Lung (tissue), 12 donors: ENCODE measurements around the gene GALNT9. TPM values are rescaled to one million over a fixed set of nuclear protein-coding genes. Genes with fewer than 3 reads are reported as not detected.

Source experiments
- ATAC-seq: fragments of 200-7000 bp; cut with Tn5 transposase; one replicate; pipeline ENCODE4 v1.9.1; 2020; ENCODE audit warnings: moderate number of reproducible peaks; ENCODE audit not compliant: insufficient read depth, low FRiP score
- DNase-seq, 3 donors: peaks; one replicate each; pipeline ENCODE4 v3.0.0-alpha.2; 2013 to 2017
- H3K27ac ChIP-seq, 2 donors: one replicate each; pipeline ENCODE4 v1.5.1; 2013; ENCODE audit warnings: mild to moderate bottlenecking in 2 of 2, moderate library complexity in 2 of 2, control low read depth in 1 of 2, inconsistent platforms in 1 of 2, low read depth in 1 of 2, low read length in 1 of 2
- H3K27me3 ChIP-seq, 3 donors: one replicate each; pipeline ENCODE4 v1.5.1; 2013; ENCODE audit warnings: low read length in 2 of 3; ENCODE audit not compliant: control insufficient read depth in 3 of 3, insufficient read depth in 3 of 3
- H3K36me3 ChIP-seq, 4 donors: one replicate each; pipeline ENCODE4 v1.5.1; 2013; ENCODE audit warnings: low read length in 4 of 4, mild to moderate bottlenecking in 1 of 4, moderate library complexity in 1 of 4; ENCODE audit not compliant: control insufficient read depth in 4 of 4, insufficient read depth in 4 of 4
- H3K4me1 ChIP-seq, 5 donors: one replicate each; pipeline ENCODE4 v1.5.1; 2013; ENCODE audit warnings: low read length in 5 of 5, mild to moderate bottlenecking in 2 of 5, moderate library complexity in 1 of 5; ENCODE audit not compliant: control insufficient read depth in 5 of 5, insufficient read depth in 5 of 5
- H3K4me3 ChIP-seq: one replicate; pipeline ENCODE4 v1.5.1; 2013; ENCODE audit warnings: mild to moderate bottlenecking, control low read depth, moderate library complexity
- H3K9ac ChIP-seq, 2 donors: one replicate each; pipeline ENCODE4 v1.5.1; 2013; ENCODE audit warnings: low read length in 2 of 2, control low read depth in 1 of 2; ENCODE audit not compliant: insufficient read depth in 1 of 2
- H3K9me3 ChIP-seq, 4 donors: one replicate each; pipeline ENCODE4 v1.5.1; 2013; ENCODE audit warnings: low read length in 3 of 4, mild to moderate bottlenecking in 1 of 4, moderate library complexity in 1 of 4; ENCODE audit not compliant: control insufficient read depth in 4 of 4, insufficient read depth in 3 of 4
- WGBS, 2 donors: extraction: QIAGEN DNeasy Blood & Tissue Kit; methylation state at CpG; one replicate each; pipeline ENCODE4 v1.1.7; 2013; 5-methylcytosine and 5-hydroxymethylcytosine counted together
- polyA plus RNA-seq, 2 donors: library from polyadenylated mRNA; stranded (reverse); fragments of 200-250 nt; gene quantifications; one replicate each; pipeline ENCODE4 v1.2.1, GENCODE V29; 2013
- total RNA-seq, 2 donors: library from RNA; depleted of rRNA in 1 of 2; stranded (reverse); fragments of >200 nt in 1 of 2; gene quantifications; one replicate each; pipeline ENCODE4 v1.2.1, GENCODE V29; 2014 to 2021
- TF ChIP-seq, protein P1 (sequence below): IDR thresholded peaks from 2 replicates; pipeline ENCODE4 v1.5.1; 2012; ENCODE audit warnings: mild to moderate bottlenecking; ENCODE audit errors: control extremely low read depth, extremely low read depth
- donor health status: control.
- donor health status: control.
- donor health status: Bipolar disorder and iron deficiency.
- donor health status: healthy.
- donor health status: DM: yes; HTN: yes; CAD: no.

The GALNT9 gene
- total and polyA plus RNA-seq, 4 donors: 0.13 to 1.7 (median 0.79) TPM

DNA sequence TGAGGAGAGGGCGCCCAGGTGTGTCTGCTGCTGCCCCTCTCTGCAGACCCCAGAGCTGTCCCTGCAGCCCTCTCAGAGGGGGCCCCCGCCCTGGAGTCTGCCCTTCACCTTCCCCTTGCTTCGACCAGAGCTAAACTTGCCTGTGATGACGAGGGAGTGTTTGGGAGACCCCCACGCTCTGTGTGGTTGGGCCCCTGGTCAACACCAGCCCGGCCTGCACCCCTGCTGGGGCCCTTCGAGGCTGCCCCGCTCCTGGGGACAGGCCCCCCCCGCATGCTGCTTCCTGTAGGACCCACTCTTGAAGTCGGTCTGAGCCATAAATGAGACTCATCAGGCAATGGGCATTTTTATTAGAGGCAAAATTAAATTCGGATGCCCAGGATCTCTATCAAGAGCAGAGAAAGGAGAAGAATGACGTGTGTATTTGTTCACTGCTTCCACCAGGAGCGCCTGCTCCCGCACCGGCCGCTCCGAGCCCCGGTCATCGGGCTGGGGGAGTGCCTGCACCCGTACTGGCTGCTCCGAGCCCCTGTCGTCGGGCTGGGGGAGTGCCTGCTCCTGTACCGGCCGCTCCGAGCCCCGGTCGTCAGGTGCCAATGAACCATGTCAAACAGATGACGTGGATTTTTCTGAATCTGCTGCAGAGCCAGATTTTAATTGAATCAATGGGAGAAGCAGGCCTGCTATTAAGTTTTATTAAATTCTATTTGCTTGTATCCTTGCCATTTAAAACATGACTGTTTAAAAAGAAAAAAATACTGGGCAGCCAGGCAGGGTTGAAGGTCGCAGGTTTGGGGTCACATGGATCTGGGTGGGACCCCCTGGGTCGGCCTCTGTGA, 137.5 kb downstream of the GALNT9 start:
- H3K9ac ChIP-seq: no peak overlapping the region
- H3K4me1 ChIP-seq: peaks cover 0 to 8% (median 6%) of the 10 kb centered on the region in 5 donors
- no peak overlapping the region for H3K27ac ChIP-seq
- H3K27me3 ChIP-seq: peaks cover 0 to 39% (median 0%) of the 10 kb centered on the region in 3 donors
- WGBS, 2 donors: 67 to 72% methylated on average over 31 of the region's 31 CpGs
- ATAC-seq: no peak
- H3K36me3 ChIP-seq: no peaks in the 10 kb centered on the region
- TF ChIP-seq, protein P1, sequence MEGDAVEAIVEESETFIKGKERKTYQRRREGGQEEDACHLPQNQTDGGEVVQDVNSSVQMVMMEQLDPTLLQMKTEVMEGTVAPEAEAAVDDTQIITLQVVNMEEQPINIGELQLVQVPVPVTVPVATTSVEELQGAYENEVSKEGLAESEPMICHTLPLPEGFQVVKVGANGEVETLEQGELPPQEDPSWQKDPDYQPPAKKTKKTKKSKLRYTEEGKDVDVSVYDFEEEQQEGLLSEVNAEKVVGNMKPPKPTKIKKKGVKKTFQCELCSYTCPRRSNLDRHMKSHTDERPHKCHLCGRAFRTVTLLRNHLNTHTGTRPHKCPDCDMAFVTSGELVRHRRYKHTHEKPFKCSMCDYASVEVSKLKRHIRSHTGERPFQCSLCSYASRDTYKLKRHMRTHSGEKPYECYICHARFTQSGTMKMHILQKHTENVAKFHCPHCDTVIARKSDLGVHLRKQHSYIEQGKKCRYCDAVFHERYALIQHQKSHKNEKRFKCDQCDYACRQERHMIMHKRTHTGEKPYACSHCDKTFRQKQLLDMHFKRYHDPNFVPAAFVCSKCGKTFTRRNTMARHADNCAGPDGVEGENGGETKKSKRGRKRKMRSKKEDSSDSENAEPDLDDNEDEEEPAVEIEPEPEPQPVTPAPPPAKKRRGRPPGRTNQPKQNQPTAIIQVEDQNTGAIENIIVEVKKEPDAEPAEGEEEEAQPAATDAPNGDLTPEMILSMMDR: no peak
- H3K4me3 ChIP-seq: no peak overlapping the region
- DNase-seq: no peak
- H3K9me3 ChIP-seq: peaks cover 0 to 21% (median 2%) of the 10 kb centered on the region in 4 donors

DNA sequence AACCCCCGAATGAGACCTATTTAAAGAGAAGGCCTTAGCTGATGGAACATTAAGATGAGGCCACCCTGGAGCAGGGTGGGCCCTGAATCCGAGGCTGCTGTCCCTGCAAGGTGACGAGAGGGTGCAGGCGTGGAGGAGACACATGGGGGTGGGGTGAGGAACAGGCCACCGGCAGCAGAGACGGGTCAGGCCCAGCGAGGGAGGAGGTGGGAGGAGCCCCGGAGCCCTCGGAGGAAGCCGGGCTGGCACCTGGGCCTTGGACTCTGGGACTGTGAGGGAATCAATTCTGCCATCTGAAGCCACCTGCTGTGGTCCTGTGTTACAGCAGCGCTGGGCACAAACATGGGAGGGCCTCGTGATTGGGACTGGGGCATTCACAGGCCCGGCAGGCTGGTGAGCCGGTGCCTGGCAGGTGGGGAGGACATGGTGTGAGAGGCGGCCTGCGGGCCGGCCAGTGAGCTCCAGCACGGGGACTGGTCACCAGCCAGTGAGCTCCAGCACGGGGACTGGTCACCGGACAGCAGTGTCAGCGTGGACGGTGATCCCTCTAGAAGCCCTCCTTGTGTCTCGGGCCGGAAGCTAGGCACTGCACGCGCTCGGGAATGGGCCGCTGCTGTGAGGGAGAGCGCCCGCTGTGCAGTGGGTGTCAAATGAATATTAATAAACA, 138.4 kb downstream of the GALNT9 start:
- H3K4me1 ChIP-seq: peaks cover 0 to 8% (median 6%) of the 10 kb centered on the region in 5 donors
- WGBS, 2 donors: 82 to 87% methylated on average over 30 of the region's 30 CpGs
- H3K36me3 ChIP-seq: no peaks in the 10 kb centered on the region
- no peak for DNase-seq
- H3K9ac ChIP-seq: no peak overlapping the region
- no peak for ATAC-seq
- peaks cover 0 to 48% (median 0%) of the 10 kb centered on the region in 3 donors for H3K27me3 ChIP-seq
- no peak overlapping the region for H3K27ac ChIP-seq
- H3K4me3 ChIP-seq: no peak overlapping the region
- peaks cover 0 to 21% (median 2%) of the 10 kb centered on the region in 4 donors for H3K9me3 ChIP-seq
- TF ChIP-seq, protein P1: no peak

DNA sequence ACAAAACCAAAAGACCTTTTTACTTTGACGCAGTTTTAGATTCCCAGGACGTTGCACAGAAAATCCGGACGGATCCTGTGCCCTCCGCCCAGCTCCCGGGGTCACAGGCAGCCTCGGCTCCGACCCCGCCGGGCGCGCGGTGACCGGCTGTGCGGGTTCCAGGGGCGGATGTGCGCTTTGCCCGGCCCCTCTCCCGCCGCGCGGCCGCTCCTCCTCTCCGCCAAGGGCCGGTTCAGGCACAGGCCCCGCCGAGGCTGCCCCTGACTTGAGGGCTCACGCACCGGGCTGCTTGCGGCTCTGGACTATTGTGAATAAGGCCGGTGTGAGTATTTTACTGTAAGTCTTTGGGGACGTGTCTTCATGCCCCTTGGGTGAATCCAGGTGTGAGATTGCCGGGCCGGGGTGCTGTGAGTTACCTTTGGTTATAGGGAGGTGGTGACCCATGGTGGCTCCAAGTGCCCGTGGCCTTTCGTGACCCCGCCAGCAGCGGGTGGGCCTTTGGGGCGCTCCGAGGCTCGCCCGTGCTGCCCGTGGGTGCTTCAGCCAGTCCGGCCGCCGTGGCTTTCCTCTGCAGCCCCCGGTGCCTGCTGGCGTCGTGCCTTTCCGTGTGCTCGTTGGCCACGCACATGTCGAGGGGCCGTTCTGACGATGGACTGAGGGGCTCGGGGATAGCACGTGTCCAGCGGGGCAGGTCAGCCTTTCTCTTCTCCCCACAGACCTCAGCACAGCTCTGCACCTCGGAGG, 139.2 kb downstream of the GALNT9 start:
- Histone ChIP-seq H3K4me1 (peaks cover 0 to 8% (median 6%) of the 10 kb centered on the region in 5 donors), H3K36me3 (no peaks in the 10 kb centered on the region), H3K4me3 (peak overlapping the region; percentile 30), H3K9me3 (peaks cover 0 to 21% (median 2%) of the 10 kb centered on the region in 4 donors), H3K27ac (peak overlapping the region in 1 of 2 donors; percentile 7), H3K27me3 (peaks cover 0 to 52% (median 0%) of the 10 kb centered on the region in 3 donors), H3K9ac (no peak overlapping the region)
- 35 to 42% methylated on average over 55 to 59 of the region's 59 CpGs for WGBS, 2 donors
- ATAC-seq: peak; percentile 19
- DNase-seq: no peak
- TF ChIP-seq, protein P1: no peak
